HG03354 (cell line): ENCODE measurements around the gene UGT1A8.
"Not testable (repeated sequence)": the region's sequence is repeated elsewhere in the genome, so short reads cannot be mapped to it uniquely, and the experiment has no call there.

ENCODE experiments used
- ATAC-seq: cut with Tn5 transposase; IDR thresholded peaks from one replicate; pipeline ENCODE4 v1.9.1; 2021; ENCODE audit warnings: mild to moderate bottlenecking; ENCODE audit not compliant: unreplicated experiment, poor library complexity, severe bottlenecking

The UGT1A8 gene

DNA sequence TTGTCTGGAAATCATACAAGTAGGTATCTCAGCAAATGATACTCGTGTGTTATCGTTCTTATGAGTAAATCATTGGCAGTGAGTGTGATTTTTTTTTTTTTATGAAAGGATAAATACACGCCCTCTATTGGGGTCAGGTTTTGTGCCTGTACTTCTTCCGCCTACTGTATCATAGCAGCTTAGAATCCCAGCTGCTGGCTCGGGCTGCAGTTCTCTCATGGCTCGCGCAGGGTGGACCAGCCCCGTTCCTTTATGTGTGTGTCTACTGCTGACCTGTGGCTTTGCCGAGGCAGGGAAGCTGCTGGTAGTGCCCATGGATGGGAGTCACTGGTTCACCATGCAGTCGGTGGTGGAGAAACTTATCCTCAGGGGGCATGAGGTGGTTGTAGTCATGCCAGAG is 18.9 kb downstream of the UGT1A8 start, which contains the start of gene UGT1A10:
Gene UGT1A10 (plus strand): TSS at position 143 of the 400 bp plus-strand sequence. CDS start 75 bp downstream, at position 218.
- not testable (repeated sequence) for ATAC-seq

DNA sequence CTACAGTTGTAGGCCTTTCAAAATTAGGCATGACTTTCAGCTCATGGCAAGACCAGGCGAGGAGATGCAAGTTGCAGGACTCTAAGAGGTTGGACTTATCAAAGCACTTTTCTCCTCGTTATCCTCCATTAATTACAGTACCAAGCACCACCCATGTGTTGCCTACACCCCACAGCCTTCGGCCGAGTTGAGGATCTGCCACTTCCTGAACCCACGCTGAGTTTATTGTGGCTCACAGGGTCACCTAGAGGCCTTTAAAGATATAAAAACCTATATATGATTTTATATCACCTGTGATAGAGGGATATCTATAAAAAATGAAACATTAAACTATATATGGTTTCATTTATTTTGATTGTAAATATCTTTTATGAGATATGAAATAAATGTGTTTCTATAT is 21.4 kb downstream of the UGT1A8 start:
- no peak for ATAC-seq

DNA sequence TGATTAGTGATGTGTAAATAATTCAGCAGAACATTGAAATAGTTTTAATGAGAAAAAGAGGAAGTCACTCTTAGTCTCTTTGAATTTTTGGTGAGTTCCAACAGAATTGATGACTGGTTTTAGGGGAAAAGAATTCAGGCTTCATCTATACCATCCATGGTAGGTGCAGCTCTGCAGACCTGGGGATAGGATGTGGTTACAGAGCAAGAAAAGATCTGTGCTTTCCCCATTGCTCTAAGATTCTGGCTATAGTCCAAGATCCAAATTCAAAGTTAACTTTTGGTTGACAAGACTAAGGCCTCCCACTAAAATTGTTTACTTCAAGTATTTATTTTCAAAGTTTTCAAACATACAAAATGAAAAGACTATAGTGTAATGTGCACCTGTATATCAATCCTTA is 22.4 kb downstream of the UGT1A8 start:
- ATAC-seq: no peak

DNA sequence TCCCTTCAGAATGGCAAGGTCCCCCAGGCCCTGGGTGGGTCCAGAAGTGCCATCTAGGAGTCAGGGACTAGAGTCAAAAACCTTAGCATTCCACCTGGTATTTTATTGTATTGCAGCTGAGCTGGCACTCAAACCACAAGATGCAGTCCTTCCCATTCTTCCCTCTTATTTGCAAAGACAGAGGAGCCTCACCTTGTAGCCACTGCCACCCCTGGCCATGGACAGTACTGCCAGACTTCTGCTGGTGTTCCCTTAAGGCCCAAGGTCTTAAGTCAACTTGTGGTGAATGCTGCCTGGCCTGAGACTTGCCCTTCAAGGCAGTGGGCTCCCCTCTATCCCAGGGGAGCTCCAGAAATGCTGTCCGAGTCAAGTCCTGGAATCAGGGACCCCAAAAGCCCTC is 25.7 kb downstream of the UGT1A8 start:
- ATAC-seq: no peak

DNA sequence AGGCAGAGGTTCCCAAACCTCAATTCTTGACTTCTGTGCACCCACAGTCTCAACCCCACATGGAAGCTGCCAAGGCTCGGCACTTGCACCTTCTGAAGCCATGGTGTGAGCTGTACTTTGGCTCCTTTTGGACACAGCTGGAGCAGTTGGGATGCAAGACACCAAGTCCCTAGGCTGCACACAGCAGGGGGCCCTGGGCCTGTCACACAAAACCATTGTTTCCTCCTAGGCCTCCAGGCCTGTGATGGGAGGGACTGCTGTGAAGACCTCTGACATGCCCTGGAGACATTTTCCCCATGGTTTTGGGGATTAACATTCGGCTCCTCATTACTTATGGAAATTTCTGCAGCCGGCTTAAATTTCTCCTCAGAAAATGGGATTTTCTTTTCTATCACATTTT is 28.6 kb downstream of the UGT1A8 start:
- not testable (repeated sequence) for ATAC-seq

DNA sequence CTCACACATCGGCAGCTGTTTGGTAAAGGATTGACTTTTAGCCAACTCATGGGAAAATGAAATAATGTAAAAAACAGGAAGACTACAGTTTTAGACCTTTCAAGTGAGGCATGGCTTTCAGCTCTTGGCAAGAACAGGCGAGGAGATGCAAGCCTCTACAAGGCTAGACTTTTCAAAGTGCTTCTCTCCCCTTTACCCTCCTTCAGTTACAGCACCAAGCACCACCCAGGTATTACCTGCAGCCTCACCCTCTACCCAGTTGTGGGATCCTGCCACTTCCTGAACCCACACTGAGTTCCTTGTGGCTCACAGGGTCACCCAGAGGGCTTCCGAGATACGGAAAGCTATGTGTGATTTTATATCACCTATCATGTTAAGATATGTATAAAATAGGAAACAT is 33.5 kb downstream of the UGT1A8 start:
- ATAC-seq: no peak

DNA sequence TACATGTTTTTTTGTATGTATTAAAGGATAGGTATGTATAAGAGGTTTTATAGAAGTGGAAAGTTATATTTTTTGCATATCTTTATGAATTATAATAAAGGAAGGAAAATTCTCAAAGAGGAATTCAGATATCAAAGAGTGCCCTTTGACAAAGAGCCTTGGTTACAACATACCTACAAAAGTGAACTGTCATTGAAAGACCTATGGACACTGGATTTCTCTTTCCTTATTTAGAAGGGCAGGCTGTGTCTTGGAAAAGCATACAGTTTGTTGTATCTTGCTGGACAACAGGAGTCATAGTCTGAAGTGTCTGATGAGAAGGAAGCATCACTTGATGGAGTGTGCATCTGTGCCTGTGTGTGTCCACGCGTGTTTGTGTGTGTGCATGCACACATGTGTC is 34.0 kb downstream of the UGT1A8 start:
- ATAC-seq: no peak

DNA sequence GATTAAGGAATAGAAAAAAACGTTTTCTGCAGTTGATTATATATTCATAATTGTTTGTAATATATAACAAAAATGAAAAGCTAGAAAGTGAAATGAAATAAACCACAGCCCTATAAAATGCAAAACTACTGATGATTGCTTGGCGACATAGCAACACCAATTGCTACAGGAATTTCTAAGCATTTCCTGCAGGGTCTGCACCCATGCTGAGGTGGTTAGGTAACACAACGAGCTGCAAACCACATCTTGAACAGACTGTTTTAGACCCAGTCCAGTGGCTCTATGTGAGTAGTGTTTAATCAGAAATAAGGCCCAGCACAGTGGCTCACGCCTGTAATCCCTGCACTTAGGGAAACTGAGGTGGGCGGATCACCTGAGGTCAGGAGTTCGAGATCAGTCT is 37.1 kb downstream of the UGT1A8 start:
- ATAC-seq: no peak

DNA sequence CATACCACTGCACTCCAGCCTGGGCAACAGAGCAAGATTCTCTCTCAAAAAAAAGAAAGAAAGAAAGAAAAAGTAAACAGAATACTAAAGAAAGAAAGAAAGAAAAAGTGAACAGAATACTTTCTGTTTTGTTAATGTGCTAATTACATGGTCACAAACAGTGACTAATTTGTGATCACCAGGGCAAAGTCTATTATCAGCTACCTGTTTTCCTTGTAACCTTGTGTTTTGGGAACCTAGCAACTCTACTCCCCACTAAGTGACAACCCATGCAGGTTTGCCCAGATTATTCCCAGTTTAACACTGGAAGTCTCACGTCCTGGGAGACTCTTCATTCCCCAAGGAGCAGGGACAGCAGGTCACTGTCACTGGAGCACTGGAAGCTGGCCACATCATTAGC is 37.6 kb downstream of the UGT1A8 start:
- ATAC-seq: no peak

DNA sequence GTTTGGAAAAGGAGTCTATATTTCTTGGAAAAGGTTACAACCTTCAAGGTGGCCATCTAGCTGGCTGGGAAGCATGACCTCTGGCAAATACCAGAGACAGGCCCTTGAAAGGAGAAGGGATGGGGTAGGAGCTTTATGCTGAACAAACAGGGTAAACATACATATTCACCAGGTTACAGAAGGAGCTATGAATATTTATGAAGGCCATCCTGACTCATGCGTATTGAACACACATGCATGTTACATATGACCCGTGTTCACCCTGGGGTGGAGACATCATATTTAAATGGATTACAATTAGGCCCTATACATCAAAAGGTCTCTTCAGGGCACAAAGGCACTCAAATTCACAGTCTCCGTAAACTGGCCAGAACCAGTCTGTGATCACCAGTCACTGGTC is 38.5 kb downstream of the UGT1A8 start:
- ATAC-seq: not testable (repeated sequence)

DNA sequence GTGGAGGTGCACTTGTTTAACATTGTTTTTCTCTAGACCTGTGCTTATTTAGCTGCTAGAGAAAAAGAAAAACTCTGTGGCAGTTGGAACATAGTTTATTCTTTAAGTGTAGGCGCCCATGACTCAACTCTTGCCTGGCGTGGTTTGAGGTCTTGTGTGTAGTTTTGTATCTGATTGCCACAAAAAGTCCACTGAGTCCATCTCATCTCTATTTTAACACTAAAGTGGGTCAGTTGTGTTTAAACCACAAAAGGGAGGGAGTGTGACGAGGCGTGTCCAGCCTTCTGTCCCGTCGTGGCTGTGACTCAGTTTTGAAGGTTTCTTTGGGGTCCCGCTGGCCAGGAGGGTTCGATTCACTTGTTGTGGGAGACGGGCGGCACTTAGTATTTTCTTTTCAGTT is 39.0 kb downstream of the UGT1A8 start:
- no peak for ATAC-seq

DNA sequence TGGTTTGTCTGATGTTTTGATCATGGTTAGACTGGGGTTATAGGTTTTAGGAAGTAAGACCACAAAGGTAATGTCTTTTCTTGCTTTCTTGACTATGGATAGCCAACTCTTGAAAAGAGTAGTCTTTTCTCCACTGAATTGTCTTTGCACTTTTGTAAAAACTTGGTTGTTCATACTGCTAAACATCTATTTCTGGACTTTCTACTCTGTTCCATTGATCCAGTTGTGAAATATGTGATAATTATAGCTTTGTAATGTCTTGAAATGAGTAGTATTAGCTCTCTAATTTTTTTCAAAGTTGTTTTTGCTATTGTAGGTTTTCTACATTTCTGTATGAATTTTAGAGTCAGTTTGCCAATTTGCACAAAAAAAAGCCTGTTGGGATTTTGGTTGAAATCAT is 41.2 kb downstream of the UGT1A8 start:
- no peak for ATAC-seq

DNA sequence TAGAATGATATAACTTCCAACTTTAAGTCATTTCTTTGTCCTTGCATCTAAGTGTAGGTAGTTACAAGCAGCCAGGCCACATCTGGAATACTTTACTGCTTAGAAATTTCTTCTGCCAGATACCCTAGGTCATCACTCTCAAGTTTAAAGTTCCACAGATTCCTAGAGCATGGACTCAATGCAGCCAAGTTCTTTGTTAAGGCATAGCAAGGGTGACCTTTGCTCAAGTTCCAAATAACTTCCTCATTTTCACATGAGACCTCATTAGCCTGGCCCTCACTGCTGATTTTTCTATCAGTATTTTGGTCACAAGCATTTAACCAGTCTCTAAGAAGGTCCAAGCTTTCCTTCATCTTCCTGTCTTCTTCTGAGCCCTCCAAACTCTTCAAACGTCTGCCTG is 46.5 kb downstream of the UGT1A8 start:
- ATAC-seq: no peak

DNA sequence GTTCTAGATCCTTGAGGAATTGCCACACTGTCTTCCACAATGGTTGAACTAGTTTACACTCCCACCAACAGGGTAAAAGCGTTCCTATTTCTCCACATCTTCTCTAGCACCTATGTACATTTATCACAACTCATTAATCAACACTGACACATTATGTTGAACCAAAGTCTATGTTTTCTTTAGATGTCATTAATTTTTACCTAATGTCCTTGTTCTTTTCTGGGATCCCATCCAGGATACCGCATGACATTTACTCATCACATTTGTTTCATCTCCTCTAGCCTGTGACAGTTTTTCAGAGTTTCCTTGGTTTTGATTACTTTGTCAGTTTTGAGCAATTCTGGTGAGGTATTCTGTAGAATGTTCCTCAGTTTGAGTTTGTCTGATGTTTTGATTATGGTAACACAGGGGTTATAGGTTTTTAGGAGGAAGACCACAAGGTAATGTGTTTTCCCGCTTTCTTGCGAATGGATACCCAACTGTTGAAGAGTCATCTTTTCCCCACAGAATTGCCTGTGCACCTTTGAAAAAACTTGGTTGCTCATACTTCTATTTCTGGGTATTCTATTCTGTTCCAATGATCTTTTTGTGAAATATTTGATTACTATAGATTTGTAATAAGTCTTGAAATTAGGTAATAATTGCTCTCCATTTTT is 51.3 kb downstream of the UGT1A8 start:
- no peak for ATAC-seq

DNA sequence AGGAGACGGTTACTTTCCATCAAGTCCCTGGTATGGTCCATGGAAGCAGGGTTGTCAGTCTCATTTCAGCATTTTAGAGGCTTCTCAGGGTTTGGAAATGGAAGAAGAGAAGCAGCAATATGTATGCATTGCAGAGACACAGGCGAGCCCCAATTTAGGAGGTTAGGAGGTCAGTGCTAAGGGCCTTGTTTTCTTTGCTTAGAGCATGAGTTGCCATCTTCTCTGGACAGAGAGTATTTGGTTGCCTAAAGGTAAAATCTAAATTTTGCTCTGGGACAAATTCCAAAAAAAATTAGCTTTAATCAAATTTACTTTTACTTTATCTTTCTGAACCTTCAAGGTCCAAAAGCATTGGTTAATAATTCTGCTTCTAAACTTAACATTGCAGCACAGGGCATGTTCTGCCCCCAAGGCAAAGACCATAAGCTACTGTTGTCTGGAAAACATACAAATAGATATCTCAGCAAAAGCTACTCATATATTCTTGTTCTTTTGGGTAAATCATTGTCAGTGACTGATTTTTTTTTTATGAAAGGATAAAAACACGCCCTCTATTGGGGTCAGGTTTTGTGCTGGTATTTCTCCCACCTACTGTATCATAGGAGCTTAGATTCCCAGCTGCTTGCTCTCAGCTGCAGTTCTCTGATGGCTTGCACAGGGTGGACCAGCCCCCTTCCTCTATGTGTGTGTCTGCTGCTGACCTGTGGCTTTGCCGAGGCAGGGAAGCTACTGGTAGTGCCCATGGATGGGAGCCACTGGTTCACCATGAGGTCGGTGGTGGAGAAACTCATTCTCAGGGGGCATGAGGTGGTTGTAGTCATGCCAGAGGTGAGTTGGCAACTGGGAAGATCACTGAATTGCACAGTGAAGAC is 54.1 kb downstream of the UGT1A8 start, which contains the start of gene UGT1A9:
Gene UGT1A9 (plus strand): TSS at position 609 of the 872 bp plus-strand sequence. CDS start 37 bp downstream, at position 646.
- no peak for ATAC-seq

DNA sequence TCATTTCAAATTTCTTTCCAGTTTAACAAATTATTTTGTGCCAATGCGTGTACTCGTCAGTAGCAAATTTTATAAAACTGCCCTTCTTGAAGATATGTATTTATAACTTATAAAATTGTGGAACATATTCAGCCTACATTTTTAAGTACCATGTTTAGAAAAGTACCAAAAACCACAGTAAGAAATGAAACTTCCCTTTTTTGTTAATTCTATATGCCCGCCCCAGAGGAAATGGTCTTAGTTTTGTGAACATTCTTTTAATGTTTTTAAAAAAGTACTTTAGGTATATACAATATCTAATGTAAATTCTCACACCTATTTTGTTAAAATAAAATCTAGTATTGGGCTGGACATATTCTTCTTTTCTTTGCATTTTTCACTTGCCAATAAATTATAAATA is 55.5 kb downstream of the UGT1A8 start:
- ATAC-seq: no peak

DNA sequence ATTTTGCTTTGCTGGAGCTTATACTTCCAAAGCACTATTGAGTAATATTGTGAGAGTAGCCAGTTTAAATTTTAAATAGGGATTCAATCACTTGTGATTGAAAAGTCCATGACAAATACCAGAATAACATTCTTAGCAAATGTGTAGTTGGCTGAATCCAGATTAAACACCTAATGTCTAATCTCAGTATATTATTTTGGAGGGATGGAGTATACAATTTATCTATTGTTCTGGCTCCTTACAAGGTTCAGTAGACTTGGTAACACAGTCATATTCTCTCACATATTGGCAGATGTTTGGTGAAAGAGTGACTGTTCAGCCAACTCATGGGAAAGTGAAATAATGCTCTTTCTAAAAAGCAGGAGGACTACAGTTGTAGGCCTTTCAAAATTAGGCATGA is 56.5 kb downstream of the UGT1A8 start:
- ATAC-seq: no peak

DNA sequence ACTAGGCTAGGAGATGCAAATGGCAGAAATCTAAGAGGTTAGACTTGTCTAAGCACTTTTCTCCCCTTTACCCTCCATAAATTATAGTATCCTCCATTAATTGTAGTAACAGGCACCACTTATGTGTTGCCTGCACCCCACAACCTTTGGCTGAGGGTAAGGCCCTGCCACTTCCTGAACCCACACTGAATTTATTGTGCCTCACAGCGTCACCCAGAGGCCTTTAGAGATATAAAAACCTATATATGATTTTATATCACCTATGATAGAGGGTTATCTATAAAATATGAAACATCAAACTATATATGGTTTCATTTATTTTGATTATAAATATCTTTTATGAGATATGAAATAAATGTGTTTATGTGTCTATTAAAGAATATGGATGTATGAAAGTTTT is 56.9 kb downstream of the UGT1A8 start:
- ATAC-seq: no peak

DNA sequence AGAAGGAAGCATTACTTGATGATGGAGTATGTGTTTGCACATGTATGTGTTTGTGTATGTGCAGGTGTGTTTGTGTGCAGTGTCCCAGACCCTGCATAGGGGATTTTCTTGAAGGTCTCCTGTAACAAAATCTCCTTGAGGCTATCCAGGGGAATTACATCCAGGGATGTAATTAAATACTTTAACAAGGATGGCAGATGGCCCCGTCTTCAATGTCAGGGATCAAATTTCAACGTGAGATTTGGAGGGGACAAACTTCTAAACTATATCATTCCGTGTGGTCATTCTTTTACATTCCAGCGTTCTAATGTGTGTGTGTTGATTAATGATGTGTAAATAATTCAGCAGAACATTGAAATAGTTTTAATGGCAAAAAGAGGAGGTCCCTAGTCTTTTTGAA is 57.6 kb downstream of the UGT1A8 start:
- no peak for ATAC-seq

DNA sequence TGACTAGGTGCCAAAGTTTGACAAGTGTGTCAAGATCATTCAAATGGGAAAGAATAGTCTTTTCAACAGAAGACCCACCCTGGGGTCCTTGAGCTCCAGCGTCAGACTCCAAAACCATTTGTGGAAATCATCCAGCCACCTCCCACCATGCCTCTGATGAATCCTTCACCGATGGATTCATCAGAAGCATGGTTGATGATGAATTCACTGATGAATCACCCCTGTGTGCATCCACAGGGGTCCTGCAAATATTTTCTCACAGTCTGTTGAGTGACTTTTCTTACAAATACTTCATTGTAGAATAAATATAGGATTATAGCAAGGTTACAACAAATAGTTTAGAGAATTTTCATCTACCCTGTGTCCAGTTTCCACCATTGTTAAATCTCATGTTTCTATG is 58.6 kb downstream of the UGT1A8 start:
- no peak for ATAC-seq

DNA sequence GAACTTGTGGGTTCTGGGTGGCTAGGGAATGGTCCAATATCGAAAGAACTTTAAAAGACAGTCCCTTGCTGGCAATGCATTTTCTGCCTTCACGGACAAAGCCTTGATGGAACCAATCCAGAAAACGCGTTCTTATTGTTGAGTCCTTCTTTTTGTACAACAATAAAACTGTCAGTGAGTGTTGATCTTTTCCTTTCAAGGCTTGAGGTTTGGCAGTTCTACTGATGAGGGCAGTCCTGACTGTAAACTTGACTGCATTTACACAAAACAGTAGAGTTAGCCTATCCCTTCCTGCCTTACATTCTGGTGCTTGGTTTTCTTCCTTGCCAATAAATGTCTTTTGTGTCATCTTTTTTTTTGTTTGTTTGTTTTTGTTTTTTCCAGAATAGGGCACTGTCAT is 61.8 kb downstream of the UGT1A8 start:
- no peak for ATAC-seq
